ENCODE results near the gene ZNF775.

Gene ZNF775

DNA sequence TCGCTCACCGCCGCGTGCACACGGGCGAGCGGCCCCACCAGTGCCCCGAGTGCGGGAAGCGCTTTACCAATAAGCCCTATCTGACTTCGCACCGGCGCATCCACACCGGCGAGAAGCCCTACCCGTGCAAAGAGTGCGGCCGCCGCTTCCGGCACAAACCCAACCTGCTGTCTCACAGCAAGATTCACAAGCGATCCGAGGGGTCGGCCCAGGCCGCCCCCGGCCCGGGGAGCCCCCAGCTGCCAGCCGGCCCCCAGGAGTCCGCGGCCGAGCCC is 7.2 kb upstream of the ZNF775 start:
- TF ChIP-seq, protein P1, sequence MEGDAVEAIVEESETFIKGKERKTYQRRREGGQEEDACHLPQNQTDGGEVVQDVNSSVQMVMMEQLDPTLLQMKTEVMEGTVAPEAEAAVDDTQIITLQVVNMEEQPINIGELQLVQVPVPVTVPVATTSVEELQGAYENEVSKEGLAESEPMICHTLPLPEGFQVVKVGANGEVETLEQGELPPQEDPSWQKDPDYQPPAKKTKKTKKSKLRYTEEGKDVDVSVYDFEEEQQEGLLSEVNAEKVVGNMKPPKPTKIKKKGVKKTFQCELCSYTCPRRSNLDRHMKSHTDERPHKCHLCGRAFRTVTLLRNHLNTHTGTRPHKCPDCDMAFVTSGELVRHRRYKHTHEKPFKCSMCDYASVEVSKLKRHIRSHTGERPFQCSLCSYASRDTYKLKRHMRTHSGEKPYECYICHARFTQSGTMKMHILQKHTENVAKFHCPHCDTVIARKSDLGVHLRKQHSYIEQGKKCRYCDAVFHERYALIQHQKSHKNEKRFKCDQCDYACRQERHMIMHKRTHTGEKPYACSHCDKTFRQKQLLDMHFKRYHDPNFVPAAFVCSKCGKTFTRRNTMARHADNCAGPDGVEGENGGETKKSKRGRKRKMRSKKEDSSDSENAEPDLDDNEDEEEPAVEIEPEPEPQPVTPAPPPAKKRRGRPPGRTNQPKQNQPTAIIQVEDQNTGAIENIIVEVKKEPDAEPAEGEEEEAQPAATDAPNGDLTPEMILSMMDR (IDR thresholded peaks at IDR 0.05; ENCODE audit: low read depth, low read length), result no peak
- DNase-seq, result no peak
- peaks cover 64% of the 10 kb centered on the region for H3K36me3 ChIP-seq

DNA sequence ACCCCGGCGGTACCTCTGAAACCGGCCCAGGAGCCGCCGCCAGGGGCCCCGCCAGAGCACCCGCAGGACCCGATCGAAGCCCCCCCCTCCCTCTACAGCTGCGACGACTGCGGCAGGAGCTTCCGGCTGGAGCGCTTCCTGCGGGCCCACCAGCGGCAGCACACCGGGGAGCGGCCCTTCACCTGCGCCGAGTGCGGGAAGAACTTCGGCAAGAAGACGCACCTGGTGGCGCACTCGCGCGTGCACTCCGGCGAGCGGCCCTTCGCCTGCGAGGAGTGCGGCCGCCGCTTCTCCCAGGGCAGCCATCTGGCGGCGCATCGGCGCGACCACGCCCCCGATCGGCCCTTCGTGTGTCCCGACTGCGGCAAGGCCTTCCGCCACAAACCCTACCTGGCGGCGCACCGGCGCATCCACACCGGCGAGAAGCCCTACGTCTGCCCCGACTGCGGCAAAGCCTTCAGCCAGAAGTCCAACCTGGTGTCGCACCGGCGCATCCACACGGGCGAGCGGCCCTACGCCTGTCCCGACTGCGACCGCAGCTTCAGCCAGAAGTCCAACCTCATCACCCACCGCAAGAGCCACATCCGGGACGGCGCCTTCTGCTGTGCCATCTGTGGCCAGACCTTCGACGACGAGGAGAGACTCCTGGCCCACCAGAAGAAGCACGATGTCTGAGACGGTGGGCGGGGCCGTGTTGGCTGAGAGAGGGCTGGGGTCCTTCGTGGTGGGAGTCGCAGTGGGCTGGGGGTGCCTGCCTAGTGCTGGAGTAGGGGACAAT is 6.7 kb upstream of the ZNF775 start:
- DNase-seq, result no peak
- peaks cover 64% of the 10 kb centered on the region for H3K36me3 ChIP-seq
- no peak overlapping the region for H3K27ac ChIP-seq
- H3K27me3 ChIP-seq (ENCODE audit: insufficient read depth, low read depth, severe bottlenecking), result no peaks in the 10 kb centered on the region
- no peak overlapping the region for H3K4me3 ChIP-seq (ENCODE audit: low read depth, low read length)
- H3K9me3 ChIP-seq (ENCODE audit: severe bottlenecking), result no peaks in the 10 kb centered on the region
- TF ChIP-seq, protein P1 (IDR thresholded peaks at IDR 0.05; ENCODE audit: low read depth, low read length), result no peak

More for the DNA sequence above, 7.2 kb upstream of the ZNF775 start:
- H3K4me3 ChIP-seq (ENCODE audit: low read depth, low read length), result no peak overlapping the region
- no peaks in the 10 kb centered on the region for H3K27me3 ChIP-seq (ENCODE audit: insufficient read depth, low read depth, severe bottlenecking)
- no peaks in the 10 kb centered on the region for H3K9me3 ChIP-seq (ENCODE audit: severe bottlenecking)
- no peak overlapping the region for H3K27ac ChIP-seq

DNA sequence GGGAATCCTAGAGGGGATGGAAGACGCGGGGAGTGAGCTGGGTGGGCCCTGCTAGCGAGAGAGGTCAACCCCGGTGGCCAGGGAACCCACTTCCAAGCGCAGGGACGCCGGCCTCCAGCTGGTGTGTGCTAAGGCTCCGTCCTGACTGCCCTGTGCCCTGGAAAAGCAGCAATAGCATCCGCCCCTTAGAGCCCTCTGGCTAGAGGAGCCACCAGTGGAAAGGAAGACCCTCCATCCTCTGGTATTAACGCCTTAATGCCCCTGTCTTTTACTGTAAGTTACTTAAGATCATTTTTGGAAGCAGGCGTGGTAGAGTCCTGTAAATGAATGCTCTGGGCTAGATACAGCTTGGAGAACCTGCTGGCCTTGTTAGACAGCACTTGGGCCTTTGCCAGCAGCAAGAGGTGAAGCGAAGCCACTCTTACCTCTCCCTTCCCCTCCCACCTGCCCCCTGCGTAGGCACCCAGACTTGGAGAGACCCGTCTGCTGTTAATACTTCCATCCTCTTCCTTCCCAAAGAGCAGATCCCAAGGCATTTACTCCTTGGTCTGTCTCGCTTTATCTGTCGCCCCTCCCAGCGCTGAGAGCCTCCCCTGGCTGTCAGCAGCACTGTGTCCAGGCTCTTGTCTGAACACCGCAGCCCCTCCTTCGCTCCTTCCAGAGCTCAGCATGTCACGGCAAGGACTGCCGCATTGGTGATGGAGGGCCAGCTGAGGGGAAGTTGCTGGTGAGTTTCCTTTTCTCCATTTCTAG is 5.9 kb upstream of the ZNF775 start:
- Histone ChIP-seq H3K9me3 (ENCODE audit: severe bottlenecking) (no peaks in the 10 kb centered on the region), H3K27ac (no peak overlapping the region), H3K4me3 (ENCODE audit: low read depth, low read length) (no peak overlapping the region), H3K27me3 (ENCODE audit: insufficient read depth, low read depth, severe bottlenecking) (no peaks in the 10 kb centered on the region), H3K36me3 (peaks cover 64% of the 10 kb centered on the region)
- TF ChIP-seq, protein P1 (IDR thresholded peaks at IDR 0.05; ENCODE audit: low read depth, low read length), result no peak
- no peak for DNase-seq

DNA sequence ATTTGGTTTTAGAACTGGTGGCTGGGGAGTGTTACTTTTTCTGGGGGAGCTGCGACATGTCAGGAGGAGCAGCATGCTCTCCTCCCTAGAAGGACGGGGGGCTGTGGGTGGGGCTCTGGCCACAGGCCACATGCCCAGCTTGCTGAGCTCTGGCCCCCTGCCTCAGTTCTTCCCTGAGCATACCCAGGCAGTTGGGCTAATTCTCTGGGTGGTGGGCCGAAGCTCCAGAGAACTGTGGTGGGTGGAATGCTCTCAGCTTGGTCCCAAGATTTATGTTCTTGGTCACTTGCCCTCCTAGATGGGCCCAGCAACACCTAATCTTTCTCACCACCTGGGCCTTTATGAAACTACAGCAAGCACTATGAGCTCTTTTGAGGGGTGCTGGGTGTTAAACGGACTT is 5.1 kb upstream of the ZNF775 start:
- no peaks in the 10 kb centered on the region for H3K9me3 ChIP-seq (ENCODE audit: severe bottlenecking)
- H3K27me3 ChIP-seq (ENCODE audit: insufficient read depth, low read depth, severe bottlenecking), result no peaks in the 10 kb centered on the region
- no peak overlapping the region for H3K27ac ChIP-seq
- TF ChIP-seq, protein P1 (IDR thresholded peaks at IDR 0.05; ENCODE audit: low read depth, low read length), result no peak
- no peak overlapping the region for H3K4me3 ChIP-seq (ENCODE audit: low read depth, low read length)
- no peak for DNase-seq
- peaks cover 63% of the 10 kb centered on the region for H3K36me3 ChIP-seq

DNA sequence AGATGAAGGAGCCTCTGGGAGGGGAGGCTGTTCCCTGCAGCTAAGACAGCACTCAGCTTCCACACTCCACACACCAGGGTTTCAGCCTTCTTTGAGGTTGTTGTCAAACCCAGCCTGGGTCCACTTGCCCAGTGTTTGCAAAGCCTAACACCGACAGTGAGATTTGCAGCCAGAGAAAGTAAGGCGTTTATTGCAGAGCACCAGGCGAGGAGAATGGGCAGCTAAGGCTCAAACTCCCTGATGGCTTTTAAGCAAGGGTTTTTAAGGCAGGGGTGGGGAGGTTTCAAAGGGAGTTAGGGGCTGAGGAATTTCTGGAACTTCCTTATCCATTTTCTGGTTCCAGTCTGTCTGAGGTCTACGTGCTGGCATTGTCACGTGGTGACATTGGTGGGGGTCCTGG is 4.7 kb upstream of the ZNF775 start:
- Histone ChIP-seq H3K36me3 (peaks cover 58% of the 10 kb centered on the region), H3K27me3 (ENCODE audit: insufficient read depth, low read depth, severe bottlenecking) (no peaks in the 10 kb centered on the region), H3K4me3 (ENCODE audit: low read depth, low read length) (no peak overlapping the region), H3K9me3 (ENCODE audit: severe bottlenecking) (no peaks in the 10 kb centered on the region), H3K27ac (no peak overlapping the region)
- DNase-seq, result no peak
- TF ChIP-seq, protein P1 (IDR thresholded peaks at IDR 0.05; ENCODE audit: low read depth, low read length), result no peak

All from WERI-Rb-1 (cell line).